ENCODE results near the gene MXRA7.
A peak's percentile ranks its signal among the peaks of the same experiment; 100 is the strongest.
"Not testable (repeated sequence)": the region's sequence is repeated elsewhere in the genome, so short reads cannot be mapped to it uniquely, and the experiment has no call there.

The MXRA7 gene, protein sequence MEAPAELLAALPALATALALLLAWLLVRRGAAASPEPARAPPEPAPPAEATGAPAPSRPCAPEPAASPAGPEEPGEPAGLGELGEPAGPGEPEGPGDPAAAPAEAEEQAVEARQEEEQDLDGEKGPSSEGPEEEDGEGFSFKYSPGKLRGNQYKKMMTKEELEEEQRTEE

DNA sequence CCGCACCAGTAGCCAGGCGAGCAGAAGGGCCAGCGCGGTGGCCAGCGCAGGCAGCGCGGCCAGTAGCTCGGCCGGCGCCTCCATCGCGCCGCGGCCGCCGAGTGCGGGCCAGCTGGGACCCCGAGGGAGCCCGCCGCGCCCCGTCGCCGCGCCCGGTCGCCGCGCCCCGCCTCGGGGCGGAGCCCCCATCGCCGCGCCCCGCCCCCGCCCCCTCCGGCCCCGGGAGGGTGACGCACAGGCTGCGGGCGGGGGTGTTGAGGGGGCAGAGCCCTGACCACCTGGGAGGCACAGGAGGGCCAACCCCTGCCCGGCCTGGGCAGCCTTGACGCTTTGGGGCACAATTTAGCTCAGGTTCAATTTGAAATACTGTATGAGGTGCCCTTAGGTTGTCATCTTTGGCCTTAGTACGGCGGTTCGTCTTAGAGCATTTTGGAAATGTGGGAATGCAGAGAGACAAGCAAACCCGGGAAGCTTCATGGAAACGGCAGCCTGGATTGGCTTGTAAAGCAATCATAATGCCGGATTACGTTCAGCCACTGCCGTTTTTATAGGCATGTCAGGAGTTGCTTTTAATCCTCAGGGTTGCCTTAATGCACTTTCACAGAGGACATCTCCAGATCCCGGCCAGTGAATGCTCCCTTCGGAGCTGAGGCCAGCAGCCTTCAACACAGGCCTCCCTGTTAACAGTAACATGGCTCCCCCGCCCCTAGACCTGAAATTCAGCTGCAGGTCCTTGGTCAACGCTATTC lies at the start of gene MXRA7:
Gene MXRA7, minus strand, starts transcription at position 103 of the 749 bp plus-strand sequence. Its CDS starts 19 bp downstream, at position 84.
- DNase-seq (ENCODE audit: low read depth): peak; percentile 50

DNA sequence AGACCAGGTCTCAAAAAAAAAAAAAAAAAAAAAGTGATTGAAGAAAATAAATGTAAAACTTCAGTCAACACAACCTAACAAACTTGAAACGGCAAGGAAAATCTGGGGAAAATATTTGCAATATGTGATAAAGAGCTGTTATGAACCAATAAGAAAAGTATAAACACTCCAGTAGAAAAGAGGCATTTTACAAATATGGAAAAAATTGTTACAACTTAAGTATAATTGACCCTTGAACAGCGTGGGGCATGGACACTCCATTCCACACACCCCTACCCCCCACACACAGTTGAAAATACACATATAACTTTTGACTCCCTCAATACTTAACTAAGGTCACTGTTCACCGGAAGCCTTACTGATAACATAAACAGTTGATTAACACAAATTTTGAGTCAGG lies 47.8 kb upstream of the MXRA7 start:
- no peak for DNase-seq (ENCODE audit: low read depth)

DNA sequence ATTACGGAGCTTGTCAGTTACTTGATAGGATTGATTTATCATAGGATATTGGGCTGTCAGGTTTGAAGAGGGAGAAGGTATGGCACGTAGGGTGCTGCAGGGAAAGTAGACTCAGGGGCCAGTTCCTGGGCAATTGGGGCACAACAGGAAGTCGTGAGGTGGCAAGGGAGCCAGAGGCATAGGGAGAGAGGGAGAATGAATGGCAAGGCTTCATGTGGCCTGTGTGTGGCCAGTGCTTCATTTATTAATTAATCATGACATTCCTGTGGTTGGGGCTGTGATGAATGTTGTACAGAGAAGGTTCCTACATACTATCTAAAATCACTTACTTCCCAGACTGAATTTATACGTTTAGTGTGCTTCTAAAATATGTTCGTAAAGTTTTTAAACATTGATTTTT lies 46.5 kb upstream of the MXRA7 start:
- no peak for DNase-seq (ENCODE audit: low read depth)

DNA sequence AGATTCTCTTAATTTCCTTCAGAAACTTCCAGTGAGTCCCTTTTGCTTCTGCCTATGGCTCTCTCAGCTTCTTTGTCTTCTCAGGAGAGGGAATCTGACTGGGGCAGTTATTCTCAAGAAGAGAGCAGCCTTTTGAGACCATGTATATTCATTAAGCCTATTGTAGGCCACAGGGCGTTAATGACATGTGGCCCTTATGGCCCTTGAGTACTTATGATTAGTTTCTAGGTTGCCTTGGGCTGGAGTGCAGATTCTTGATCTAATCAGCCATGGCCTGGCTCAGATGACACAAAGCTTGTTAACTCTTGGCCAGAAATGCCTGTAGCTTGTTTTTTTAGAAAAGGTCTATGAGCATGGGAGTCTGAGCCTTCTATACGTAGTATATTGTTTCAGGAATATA lies 44.5 kb upstream of the MXRA7 start:
- no peak for DNase-seq (ENCODE audit: low read depth)

DNA sequence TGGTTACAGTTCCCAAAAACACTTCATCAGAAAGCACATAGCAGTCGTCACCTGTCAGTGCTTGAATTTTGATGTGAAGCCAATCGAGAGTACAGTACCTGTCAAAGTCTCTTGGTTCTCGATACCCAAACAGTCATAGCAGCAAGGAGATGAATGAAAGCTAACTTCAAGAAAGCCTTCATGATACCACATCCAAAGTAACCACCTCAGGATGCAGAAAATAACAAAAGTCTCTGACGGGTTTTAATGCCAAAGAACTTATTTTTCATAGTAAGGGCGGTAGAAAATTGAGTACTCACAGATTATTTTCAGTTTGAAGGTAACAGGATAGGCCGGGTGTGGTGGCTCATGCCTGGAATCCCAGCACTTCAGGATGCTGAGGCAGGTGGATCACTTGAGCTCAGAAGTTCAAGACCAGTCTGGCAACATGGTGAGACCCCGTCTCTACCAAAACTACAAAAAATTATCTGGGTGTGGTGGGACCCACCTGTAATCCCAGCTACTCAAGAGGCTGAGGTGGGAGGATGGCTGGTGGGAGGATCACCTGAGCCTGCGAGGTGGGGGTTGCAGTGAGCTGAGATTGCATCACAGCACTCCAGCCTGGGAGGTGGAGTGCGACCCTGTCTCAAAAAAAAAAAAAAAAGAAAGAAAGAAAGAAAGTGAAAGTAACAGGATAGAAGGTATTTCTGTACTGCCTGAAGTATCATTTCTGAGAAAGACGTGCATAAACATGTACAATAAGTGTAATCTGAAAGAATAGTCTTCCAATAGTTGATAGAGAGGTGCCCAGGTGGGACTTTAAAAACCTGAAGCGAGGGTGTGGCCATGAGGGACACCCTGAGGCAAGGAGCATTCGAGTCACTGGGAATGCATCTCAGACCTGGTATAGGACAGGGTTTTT lies 42.5 kb upstream of the MXRA7 start:
- no peak for DNase-seq (ENCODE audit: low read depth)

DNA sequence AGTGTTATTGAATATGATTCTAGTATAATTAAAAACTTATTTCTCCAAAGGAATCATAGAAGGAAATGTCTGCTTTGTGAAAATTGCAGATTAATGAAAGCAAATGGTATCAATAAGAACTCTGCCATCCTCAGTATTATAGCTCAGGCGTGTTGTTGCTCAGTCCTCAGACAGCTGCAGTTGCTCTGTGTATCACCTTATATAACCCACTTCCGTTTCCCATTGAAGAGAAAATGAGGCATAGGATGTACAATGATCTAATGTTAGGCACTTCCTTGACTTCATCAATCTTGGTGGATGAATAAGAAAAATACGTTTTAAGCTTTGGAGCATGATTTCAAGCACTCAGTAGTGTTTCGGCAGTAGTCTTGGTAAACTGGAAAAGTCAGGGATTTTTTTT lies 41.2 kb upstream of the MXRA7 start:
- DNase-seq (ENCODE audit: low read depth): no peak

DNA sequence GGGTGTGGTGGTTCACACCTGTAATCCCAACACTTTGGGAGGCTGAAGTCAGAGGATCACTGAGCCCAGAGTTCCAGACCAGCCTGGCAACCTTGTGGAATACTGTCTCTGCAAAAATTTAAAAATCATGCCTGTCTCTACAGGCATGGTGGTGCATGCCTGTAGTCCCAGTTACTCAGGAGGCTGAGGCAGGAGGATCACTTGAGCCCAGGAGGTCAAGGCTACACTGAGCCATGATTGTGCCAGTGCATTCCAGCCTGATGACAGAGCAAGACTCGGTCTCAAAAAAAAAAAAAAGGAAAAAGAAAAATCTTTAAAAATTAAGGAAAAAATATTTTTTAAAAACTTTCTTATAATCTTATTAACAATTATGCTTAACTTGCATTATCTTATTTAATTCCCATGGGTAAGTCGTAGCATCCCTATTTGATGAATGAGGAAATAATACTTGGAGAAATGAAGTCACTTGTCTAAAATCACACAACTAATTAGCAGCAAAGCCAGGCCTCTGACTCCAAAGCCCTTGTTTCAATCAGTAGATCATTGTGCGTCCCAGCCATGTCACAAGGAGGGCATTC lies 40.7 kb upstream of the MXRA7 start:
- DNase-seq (ENCODE audit: low read depth): no peak

DNA sequence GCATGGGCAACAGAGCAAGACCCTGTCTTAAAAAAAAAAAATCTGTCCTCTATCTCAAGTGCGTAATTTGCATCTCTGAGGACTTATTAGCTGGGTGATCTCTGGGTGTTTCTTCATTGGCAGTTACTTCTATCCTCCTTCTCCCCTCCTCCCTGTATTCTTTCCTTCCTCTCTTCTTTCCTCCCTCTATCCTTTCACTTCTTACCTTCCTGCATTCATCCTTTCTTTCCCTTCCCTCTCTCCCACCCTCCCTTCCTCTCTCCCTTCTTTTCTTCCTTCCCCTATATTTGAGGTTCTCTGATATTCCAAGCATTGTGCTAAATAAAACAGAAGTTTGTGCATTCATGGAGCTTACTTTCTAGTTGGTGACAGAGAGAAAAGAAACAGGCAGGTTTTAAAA lies 37.9 kb upstream of the MXRA7 start:
- no peak for DNase-seq (ENCODE audit: low read depth)

DNA sequence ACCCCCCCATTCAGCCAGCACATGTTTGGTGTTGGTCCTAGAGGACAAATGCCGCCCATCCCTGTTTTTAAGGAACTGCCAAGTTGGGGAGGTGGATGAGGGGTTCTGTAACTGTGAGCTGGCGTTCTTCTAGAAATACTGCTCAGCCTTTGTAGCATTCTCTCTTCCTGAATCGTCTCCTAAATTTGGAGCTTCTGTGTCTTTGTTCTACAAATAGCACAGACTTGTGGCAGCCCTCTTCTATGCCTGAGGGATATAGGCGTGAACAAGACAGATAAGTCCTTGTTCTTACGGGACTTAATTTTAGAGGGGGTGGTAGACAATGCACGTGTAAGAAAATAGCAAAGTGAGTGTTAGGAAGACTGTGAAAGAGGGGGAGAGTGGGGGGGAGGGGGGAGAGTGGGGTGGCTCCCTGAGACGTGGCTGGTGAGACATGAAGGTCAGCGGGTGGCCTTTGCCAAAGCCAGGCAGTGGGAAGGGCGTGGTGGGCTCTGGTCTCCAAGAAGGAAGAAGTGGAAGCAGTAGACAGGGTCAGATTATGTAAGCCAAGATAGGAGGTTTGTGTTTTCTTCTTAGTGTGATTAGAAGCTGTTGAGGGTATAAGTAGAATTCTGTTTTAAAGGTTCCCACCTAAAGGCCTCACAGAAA lies 37.1 kb upstream of the MXRA7 start:
- DNase-seq (ENCODE audit: low read depth): no peak

DNA sequence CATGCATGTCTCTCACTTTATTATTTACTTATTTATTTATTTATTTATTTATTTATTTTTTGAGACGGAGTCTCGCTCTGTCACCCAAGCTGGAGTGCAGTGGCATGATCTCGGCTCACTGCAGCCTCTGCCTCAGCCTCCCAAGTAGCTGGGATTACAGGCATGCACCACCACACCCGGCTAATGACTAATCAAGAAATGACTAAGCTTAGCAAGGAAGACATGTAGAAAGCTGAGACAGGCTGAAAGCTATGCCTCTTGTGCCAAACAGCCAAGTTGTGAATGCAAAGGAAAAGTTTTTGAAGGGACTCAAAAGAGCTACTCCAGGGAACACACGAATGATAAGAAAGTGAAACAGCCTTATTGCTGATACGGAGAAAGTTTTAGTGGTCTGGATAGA lies 35.0 kb upstream of the MXRA7 start:
- not testable (repeated sequence) for DNase-seq (ENCODE audit: low read depth)

DNA sequence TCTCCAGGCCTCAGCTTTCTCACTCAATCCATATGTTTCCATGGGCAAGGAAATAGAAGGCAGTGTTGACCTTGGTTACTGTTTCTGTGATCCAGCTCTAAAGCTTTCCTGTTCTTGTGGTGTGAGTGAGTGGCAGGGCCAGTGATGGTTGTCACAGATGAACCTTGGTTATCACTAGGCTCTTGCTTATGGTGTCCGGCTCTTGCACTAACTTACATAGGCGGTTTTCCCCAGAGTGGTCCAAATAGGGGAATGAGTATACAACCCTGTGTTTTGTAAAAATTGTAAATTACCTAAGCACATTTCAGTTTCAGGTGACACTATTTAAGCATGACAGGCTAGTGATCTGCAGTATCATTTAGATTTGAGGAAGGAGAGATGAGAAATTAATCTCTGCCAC lies 34.0 kb upstream of the MXRA7 start:
- no peak for DNase-seq (ENCODE audit: low read depth)

DNA sequence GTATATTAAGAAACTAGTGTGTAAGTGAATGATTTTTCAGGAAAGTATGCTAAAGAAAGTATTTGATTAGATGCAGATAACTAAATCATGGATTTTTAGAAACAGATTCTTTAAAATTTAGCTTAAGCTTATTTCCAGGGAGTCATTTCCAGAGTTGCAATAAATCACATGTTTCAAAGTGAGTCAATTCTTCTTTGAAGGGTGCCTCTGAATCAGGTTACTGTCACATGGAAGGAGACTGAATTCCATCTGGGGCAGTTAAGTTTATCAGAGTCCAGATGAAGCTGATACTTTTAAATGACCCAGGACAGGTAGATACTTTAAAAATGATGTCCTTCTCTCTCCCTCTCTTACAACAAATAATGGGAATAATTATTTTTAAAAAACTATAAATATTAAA lies 32.2 kb upstream of the MXRA7 start:
- no peak for DNase-seq (ENCODE audit: low read depth)

DNA sequence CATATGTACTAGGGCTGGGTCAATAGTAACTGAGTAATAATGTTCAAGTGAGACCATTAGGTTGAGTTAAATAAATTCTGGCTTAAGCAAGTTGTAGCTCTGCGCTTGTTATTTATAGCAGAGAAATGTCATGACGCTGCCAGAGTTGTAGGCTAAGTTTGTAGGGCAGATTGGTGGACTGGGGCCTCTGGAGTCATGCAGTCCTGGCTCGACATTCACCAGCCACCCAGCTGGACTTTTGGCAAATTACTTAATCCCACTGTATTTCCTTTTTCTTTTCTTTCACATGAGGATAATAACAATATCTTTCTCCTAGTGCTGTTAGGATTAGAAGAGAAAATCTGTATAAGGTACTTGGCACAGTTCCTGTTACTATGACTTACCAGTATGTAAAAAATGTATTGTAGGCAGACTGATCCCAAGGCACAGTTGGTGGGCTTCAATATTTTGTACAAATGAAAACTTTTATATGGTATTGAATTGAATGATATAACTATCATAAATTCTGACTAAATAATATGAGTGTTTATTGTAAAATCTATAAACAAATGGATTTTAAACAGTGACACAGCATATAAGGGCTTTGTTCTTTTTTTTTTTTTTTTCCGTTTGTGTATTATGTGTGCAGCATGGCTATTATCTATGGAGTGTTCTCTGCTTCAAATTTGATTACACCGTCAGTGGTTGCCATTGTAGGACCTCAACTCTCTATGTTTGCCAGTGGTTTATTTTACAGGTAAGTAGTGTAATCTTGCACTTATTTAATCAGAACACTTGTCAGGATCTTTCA lies 29.8 kb upstream of the MXRA7 start:
- DNase-seq (ENCODE audit: low read depth): no peak

DNA sequence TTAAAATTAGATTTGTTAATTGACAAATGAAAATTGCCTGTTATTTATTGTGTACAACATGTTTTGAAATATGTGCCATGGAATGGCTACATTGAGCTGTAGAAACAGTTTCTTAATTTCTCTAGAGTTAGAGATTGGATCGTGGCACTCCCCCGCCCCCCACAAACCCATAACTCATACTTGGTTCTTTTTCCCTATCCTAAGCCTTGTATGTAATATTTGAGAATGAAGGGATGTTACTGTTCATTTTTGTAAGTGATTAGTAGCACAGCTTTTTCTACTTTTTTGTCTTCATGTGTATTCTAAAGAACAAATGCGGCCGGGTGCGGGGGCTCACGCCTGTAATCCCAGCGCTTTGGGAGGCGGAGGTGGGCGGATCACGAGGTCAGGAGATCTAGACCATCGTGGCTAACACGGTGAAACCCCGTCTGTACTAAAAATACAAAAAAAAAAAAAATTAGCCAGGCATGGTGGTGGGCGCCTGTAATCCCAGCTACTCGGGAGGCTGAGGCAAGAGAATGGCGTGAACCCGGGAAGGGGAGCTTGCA lies 28.9 kb upstream of the MXRA7 start:
- DNase-seq (ENCODE audit: low read depth): not testable (repeated sequence)

DNA sequence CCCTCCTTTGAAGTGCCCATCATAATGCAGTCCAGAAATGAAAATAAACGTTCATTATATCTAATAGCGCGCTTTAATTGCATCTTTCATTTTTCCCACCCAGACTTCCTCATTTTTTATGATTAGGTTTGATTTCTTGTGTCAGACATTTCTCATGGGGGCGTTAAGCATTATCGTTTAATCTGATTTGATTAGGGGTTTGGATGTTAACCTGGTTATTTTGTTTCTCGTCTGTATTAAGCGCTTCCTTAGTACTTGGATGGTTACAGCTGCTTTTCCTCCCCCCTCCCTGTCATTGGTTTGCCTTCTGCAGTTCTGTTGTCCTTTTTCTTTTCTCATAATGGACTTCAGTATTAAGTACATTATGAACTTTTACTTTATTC lies 27.7 kb upstream of the MXRA7 start:
- DNase-seq (ENCODE audit: low read depth): no peak

DNA sequence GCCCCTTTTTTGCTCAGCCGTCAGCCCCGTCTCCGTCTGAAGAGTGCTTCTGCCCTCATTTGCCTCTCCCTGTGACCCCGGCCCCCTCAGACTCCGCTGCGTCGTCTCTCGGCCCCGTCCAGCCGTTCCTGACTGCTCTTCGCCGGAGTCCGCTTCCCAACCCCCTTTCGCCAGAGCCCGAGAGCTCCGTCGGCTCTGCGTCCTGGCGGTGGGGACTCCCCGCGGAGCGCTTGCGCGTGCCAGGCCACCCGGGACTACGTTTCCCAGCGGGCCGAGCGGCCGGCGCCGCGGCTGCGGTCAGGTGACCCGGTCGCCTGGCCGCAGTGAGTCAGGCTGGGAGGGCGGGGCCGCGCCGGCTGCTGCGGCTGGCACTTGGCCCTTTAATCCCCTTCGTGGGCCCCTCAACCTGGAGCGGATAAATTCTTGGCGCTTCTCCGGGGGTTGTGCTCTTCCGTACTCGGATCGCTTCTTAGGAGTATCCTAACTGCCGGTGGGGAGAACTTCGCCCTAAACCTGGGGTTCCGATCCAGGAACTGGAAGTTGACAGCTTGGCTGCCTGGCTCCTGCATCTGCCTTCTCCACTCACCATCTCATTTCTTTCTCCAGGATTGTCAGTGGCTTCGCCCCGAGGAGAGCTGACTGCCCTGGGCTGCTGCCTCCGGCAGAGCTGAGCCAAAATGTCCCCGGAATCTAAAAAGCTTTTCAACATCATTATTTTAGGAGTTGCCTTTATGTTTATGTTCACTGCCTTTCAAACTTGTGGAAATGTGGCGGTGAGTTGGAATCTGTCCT lies 27.1 kb upstream of the MXRA7 start, which contains the start of gene MFSD11:
Gene MFSD11, plus strand, starts transcription at position 444 of the 792 bp plus-strand sequence. Its CDS starts 234 bp downstream, at position 678.
- DNase-seq (ENCODE audit: low read depth): peak; percentile 85

DNA sequence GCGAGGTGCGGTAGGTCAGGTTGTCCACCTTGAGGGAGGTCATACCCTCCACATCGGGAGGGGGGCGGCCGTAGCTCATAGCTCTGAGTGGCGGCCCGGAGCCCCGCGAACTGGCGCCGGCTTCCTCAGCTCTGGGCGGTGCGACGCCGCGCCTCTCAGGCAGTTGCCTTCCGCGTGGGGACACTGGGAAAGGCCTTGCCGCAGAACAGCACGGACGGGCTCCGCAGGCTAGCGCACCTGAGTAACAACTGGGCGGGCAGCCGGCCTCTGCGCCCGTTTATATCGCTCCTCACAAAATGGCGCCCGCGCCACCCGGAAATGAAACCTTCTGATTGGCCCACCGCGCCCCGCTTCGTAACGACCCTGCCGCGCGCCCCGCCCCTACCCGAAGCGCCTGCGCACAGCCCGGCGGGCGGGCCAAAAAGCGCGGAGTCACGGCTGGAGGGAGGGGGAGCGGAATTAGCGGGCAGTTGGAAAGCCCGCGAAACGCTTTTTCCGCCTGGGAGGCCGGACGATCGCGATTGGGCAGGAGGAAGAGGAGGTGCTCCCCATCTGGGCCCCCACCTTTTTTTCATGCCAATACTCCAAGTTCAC lies 26.4 kb upstream of the MXRA7 start, which contains the start of gene SRSF2:
Gene SRSF2, minus strand, starts transcription at position 250 of the 594 bp plus-strand sequence. Its CDS starts 171 bp downstream, at position 79.
- DNase-seq (ENCODE audit: low read depth): peak; percentile 96

DNA sequence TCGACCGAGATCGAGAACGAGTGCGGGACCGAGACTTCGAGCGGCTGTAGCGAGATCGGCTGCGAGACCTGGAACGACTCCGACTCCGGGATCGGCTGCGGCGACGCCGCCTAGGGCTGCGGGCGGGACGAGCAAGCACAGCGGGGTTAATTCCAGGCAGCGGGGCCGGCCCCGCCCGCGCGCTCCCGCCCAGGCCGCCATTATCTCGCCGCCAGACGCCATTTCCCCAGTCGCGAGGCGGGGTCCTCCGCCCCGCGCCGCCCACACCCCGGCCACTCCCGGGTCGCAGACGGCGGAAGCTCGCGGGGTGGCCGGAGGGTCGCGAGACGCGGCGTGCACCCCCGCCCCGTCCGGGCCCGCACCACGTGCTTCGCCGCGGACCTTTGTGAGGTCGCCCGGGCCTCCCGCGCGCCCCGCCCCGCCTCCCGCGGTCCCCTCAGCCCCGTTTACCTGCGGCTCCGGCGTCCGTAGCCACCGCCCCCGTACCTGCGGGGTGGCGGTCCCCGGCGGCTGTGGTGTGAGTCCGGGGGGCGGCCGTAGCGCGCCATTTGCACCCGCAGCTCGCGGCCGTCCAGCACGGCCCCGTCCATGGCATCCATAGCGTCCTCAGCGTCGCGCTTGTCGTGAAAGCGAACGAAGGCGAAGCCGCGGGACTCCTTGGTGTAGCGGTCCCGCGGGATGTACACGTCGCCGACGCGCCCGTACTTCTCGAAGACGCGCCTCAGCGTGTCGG lies 25.8 kb upstream of the MXRA7 start:
- DNase-seq (ENCODE audit: low read depth): peak; percentile 46

Data from activated gamma-delta T cell treated with anti-CD3 and anti-CD28 coated beads, Interleukin-2, amount 50 U/mL, for 16 hours (primary cell).